NCI-H1694 treated with DMSO at 0.1 percent for 48 hours (cell line): ENCODE results near the gene MAK.
"Not testable (repeated sequence)": the region's sequence is repeated elsewhere in the genome, so short reads cannot be mapped to it uniquely, and the experiment has no call there.

ENCODE experiments used
- DNase-seq: peaks from one replicate; lab custom pipeline; 2025; lab: John Stamatoyannopoulos, UW

The MAK gene

DNA sequence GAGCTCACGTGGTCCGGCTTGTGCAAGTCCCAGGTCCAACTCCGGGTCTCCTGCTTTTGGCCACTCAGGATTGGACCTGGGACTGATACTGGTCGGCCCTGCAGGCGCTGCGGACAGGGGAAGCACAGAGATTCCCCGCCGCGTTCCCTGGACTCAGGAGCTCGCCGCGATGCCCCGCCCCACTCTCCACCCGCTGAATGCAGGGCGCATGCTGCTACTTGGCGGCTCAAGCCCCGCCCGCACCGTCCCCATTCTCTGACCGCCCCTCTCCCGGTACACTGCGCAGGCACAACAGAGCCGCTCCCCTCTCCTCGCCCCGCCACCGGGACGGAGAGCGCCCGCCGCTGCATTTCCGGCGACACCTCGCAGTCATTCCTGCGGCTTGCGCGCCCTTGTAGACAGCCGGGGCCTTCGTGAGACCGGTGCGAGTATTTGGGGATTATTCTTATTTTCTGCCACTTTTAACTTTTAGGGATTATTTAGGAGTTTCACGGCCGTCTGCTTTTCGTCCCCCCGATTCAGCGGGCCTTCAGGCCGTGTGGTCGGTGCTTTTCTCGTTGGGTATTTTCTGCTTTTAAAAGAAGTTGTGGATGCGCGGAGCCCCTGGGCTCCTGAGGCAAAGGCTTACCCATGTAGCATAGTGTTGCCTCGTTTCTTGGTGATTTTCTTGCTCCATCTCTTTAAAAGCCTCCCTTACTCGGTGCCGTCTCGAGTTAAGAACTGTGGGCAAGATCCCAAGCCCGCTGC lies 115.3 kb downstream of the MAK start, which contains the start of gene TMEM14C:
Gene TMEM14C, plus strand, starts transcription at position 251 of the 747 bp plus-strand sequence. CDS start 1,544 bp downstream, outside the sequence.
- DNase-seq, result peak; percentile 87

DNA sequence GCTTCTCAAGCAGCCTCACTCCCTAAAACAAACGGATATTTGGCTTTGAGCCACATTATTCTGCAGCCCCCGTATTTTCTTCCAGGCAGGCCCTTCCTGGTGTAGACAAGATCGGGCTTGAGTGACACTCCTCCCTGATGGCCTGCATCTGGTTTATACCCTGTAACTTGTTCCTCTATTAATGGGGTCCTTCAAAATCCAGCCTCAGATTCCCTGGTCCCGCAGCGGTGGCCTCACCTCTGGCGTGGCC lies 115.8 kb downstream of the MAK start:
- DNase-seq, result no peak

DNA sequence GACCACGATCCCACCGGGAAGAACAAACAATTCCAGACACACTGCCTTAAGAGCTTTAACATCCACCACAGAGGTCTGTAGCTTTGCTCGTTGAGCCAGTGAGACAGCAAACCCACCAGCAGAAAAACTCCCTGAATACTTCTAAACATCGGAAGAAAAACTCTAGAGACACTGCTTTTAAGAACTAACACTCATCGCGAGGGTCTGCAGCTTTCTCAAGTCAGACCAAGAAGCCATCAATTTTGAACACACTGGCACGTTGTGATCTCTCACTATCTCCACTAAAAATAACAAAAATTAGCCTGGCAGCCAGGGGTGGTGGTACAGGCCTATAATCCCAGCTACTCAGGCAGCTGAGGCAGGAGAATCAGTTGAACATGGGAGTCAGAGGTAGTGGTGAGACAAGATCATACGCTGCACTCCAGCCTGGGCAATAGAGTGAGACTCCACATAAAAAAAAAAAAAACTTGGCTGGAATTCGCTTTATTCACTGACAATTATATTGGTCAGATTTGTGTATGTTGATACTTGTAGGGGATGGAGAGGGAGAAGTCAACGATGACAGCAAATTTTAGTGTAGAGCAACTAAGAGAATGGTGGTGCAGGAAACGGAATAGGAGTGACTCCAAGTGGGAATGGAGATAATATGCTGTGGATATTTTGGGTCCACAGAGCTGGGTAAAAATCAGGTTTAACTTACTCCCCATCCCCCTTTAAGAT lies 116.3 kb downstream of the MAK start:
- DNase-seq, result no peak

DNA sequence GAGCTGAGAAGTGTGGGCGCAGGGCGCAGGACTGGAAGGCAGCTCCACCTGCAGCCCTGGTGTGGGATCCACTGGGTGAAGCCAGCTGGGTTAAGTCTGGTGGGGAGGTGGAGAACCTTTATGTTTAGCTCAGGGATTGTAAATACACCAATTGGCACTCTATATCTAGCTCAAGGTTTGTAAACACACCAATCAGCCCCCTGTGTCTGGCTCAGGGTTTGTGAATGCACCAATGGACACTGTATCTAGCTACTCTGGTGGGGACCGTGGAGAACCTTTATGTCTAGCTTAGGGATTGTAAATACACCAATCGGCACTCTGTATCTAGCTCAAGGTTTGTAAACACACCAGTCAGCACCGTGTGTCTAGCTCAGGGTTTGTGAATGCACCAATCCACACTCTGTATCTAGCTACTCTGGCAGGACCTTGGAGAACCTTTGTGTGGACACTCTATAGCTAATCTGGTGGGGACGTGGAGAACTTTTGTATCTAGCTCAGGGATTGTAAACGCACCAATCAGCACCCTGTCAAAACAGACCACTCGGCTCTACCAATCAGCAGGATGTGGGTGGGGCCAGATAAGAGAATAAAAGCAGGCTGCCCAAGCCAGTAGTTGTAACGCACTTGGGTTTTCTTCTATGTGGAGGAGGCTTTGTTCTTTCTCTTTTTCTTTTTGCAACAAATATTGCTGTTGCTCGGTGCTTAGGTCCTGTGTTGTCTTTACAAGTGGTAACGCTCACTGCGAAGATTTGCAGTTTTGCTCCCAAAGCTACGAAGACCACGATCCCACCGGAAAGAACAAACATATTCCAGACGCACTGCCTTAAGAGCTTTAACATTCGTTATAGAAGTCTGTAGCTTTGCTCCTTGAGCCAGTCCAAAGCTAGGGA lies 117.1 kb downstream of the MAK start:
- DNase-seq, result not testable (repeated sequence)

GRCh38 chr6:10720265-10720959 lies 117.9 kb downstream of the MAK start:
- DNase-seq, result no peak

- no peak for DNase-seq
Observed at GRCh38 chr6:10719964-10720264, 118.4 kb downstream of the MAK start.

DNA sequence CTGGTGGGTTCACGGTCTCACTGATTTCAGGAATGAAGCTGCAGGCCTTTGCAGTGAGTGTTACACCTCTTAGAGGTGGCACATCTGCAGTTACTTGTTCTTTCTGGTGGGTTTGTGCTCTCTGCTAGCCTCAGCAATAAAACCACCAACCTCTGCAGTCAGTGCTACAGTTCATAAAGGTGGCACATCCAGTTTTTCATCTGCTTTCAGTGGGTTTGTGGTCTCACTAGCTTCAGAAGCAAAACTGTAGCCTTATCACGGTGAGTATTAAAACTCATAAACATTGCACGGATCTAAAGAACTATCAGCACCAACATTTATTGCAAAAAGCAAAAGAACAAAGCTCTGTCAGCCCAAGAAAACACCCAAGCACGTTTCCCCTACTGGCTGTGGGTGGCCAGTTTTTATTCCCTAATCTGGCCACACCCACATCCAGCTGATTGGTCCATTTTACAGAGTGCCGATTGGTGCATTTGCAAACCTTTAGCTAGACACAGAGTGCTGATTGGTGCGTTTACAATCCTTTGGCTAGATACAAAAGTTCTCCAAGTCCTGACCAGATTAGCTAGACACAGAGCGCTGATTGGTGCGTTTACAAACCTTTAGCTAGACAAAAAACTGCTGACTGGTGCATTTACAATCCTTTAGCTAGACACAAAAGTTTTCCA lies 118.9 kb downstream of the MAK start:
- no peak for DNase-seq

DNA sequence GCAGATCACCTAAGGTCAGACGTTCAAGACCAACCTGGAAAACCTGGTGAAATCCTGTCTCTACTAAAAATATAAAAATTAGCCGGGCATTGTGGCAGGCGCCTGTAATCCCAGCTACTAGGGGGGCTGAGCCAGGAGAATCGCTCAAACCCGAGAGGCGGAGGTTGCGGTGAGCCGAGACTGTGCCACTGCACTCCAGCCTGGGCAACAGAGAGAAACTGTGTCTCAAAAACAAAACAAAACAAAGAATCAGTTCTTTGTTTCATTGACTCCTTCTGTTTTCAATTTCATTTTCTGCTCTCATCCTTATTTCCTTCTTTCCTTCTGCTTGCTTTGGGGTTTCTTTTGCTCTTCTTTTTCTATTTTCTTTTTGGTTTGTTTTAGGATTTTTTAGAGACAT lies 124.4 kb downstream of the MAK start:
- no peak for DNase-seq
